Measurements from ENCODE around the gene THYN1. TPM values are rescaled to one million over a fixed set of nuclear protein-coding genes. Genes with fewer than 3 reads are reported as not detected.

Gene THYN1
- total and polyA plus RNA-seq, 2 of the 13 experiments (the other 11 are each of a cell fraction or from before 2014, with no cell fraction given), result 36.1 to 87.6 TPM

GRCh38 chr11:134272381-134273316, 19.5 kb upstream of the THYN1 start (continued):
- TF ChIP-seq, protein P1, sequence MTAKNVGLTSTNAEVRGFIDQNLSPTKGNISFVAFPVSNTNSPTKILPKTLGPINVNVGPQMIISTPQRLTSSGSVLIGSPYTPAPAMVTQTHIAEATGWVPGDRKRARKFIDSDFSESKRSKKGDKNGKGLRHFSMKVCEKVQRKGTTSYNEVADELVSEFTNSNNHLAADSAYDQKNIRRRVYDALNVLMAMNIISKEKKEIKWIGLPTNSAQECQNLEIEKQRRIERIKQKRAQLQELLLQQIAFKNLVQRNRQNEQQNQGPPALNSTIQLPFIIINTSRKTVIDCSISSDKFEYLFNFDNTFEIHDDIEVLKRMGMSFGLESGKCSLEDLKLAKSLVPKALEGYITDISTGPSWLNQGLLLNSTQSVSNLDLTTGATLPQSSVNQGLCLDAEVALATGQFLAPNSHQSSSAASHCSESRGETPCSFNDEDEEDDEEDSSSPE (CRISPR knock-in tag; IDR thresholded peaks at IDR 0.05), result peak; percentile 61; the same call in 1 of the 2 replicates
- TF ChIP-seq, protein P2, sequence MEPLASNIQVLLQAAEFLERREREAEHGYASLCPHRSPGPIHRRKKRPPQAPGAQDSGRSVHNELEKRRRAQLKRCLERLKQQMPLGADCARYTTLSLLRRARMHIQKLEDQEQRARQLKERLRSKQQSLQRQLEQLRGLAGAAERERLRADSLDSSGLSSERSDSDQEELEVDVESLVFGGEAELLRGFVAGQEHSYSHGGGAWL (CRISPR knock-in tag; IDR thresholded peaks at IDR 0.05), result 0 out of 2 replicates have a peak, but pooled peaks have one; percentile 49
- no peak for TF ChIP-seq HOMEZ (CRISPR knock-in tag; IDR thresholded peaks at IDR 0.05; ENCODE audit: low read depth)
- TF ChIP-seq ZFP1 (CRISPR knock-in tag; IDR thresholded peaks at IDR 0.05), result 0 out of 2 replicates have a peak, but pooled peaks have one; percentile 34
- TF ChIP-seq SIX1 (CRISPR knock-in tag; IDR thresholded peaks at IDR 0.05; ENCODE audit: borderline replicate concordance), result peak; percentile 45; the same call in 1 of the 2 replicates
- peak; percentile 83 for TF ChIP-seq ZBTB21 (CRISPR knock-in tag; IDR thresholded peaks at IDR 0.05)
- TF ChIP-seq SAP130 (CRISPR knock-in tag; IDR thresholded peaks at IDR 0.05; ENCODE audit: low read depth), result peak; percentile 73
- no peak for TF ChIP-seq ZNF703 (CRISPR knock-in tag; IDR thresholded peaks at IDR 0.05; ENCODE audit: borderline replicate concordance)
- TF ChIP-seq ZNF350 (CRISPR knock-in tag; IDR thresholded peaks at IDR 0.05; ENCODE audit: borderline replicate concordance, low read depth), result 0 out of 2 replicates have a peak, but pooled peaks have one; percentile 18
- peak; percentile 58; the same call in 1 of the 2 replicates for TF ChIP-seq ZSCAN9 (CRISPR knock-in tag; IDR thresholded peaks at IDR 0.05; ENCODE audit: borderline replicate concordance)
- TF ChIP-seq ARHGAP35 (CRISPR knock-in tag; IDR thresholded peaks at IDR 0.05; ENCODE audit: borderline replicate concordance), result no peak
- TF ChIP-seq ZNF543 (CRISPR knock-in tag; IDR thresholded peaks at IDR 0.05), result no peak
- peak in 1 of 2 experiments; percentile 60; a peak in 1 of 4 replicates for TF ChIP-seq KLF16 (CRISPR knock-in tag; IDR thresholded peaks at IDR 0.05)
- 0 out of 2 replicates have a peak, but pooled peaks have one; percentile 26 for TF ChIP-seq HOXA5 (CRISPR knock-in tag; IDR thresholded peaks at IDR 0.05)
- TF ChIP-seq HNF1A (IDR thresholded peaks at IDR 0.05; ENCODE audit: low read depth), result no peak
- no peak for TF ChIP-seq HNF1A (CRISPR knock-in tag; IDR thresholded peaks at IDR 0.05; ENCODE audit: borderline replicate concordance)
- no peak for TF ChIP-seq ATF7-NPFF (CRISPR knock-in tag; IDR thresholded peaks at IDR 0.05; ENCODE audit: low read depth)
- peak; percentile 94 for TF ChIP-seq CEBPG (CRISPR knock-in tag; IDR thresholded peaks at IDR 0.05)
- 0 out of 2 replicates have a peak, but pooled peaks have one; percentile 28 for TF ChIP-seq ZBTB43 (CRISPR knock-in tag; conservative IDR thresholded peaks at IDR 0.05)
